A549 (cell line): ENCODE data around the gene FAM181A.

Source experiments
- CBX2 ChIP-seq: fragments of 200-600 bp; sonication (generic); IDR thresholded peaks from 2 replicates; pipeline ENCODE4 v1.6.1; 2016; ENCODE audit warnings: low read depth, mild to moderate bottlenecking, borderline replicate concordance
- CHD2 ChIP-seq: fragments of 150-350 bp; IDR thresholded peaks from 2 replicates; pipeline ENCODE4 v1.6.1; 2014; ENCODE audit warnings: low read length; ENCODE audit not compliant: partially characterized antibody
- CTCF ChIP-seq: fragments of >200 bp; sonication (Bioruptor Twin); formaldehyde crosslinking; IDR thresholded peaks from 3 replicates; pipeline ENCODE4 v1.5.1; 2016
- E2F6 ChIP-seq: IDR thresholded peaks from 2 replicates; pipeline ENCODE4 v1.6.1; 2012; ENCODE audit warnings: low read depth, borderline replicate concordance
- ELK1 ChIP-seq: fragments of 150-350 bp; IDR thresholded peaks from 2 replicates; pipeline ENCODE4 v1.6.1; 2014; ENCODE audit warnings: low read depth, mild to moderate bottlenecking, low read length
- FOSL2 ChIP-seq, 2 experiments: fragments of 450-650 bp in 1 of 2; fragments of >200 bp in 1 of 2; sonication (Bioruptor Twin) in 1 of 2; formaldehyde crosslinking; IDR thresholded peaks; 2 replicates each; pipeline versions ENCODE4 v1.5.0 to v1.6.1; 2016 to 2020; ENCODE audit warnings: mild to moderate bottlenecking in 1 of 2, moderate library complexity in 1 of 2
- HDAC2 ChIP-seq: fragments of 200-600 bp; sonication (generic); IDR thresholded peaks from 2 replicates; pipeline ENCODE4 v1.6.1; 2016
- PHF8 ChIP-seq: fragments of 200-600 bp; sonication (generic); IDR thresholded peaks from 2 replicates; pipeline ENCODE4 v1.6.1; 2016; ENCODE audit warnings: low read depth, mild to moderate bottlenecking, antibody characterized with exemption, moderate library complexity, borderline replicate concordance
- POLR2A ChIP-seq: IDR thresholded peaks from 2 replicates; pipeline ENCODE4 v1.6.1; 2012; ENCODE audit warnings: mild to moderate bottlenecking, low read length
- RAD21 ChIP-seq, 2 experiments: fragments of >200 bp in 1 of 2; sonication (Bioruptor Twin) in 1 of 2; formaldehyde crosslinking in 1 of 2; IDR thresholded peaks in 1 of 2; conservative IDR thresholded peaks in 1 of 2; 2 replicates in 1 of 2; 3 replicates in 1 of 2; pipeline ENCODE4 v1.6.1; 2012 to 2018; ENCODE audit warnings: inconsistent platforms in 1 of 2
- ZC3H11A ChIP-seq: fragments of 450-650 bp; IDR thresholded peaks from 2 replicates; pipeline ENCODE4 v1.6.1; 2014; ENCODE audit warnings: antibody characterized with exemption, mild to moderate bottlenecking
- ZNF302 ChIP-seq: fragments of 250-450 bp; sonication (Bioruptor Pico); IDR thresholded peaks from 2 replicates; pipeline ENCODE4 v1.9.0; 2021; ENCODE audit warnings: inconsistent platforms, mild to moderate bottlenecking, moderate library complexity

GRCh38 chr14:93945070-93945399 is 17.9 kb downstream of the FAM181A start:
- TF ChIP-seq ELK1 (no peak), CTCF (no peak), E2F6 (no peak), FOSL2 (IDR thresholded peaks at IDR 0.05) (no peak), FOSL2 (CRISPR knock-in tag; IDR thresholded peaks at IDR 0.05) (no peak), HDAC2 (no peak), CHD2 (no peak), PHF8 (no peak), CBX2 (no peak), POLR2A (no peak), ZC3H11A (no peak), ZNF302 (CRISPR knock-in tag) (no peak), RAD21 (conservative IDR thresholded peaks at IDR 0.05 in 1 of 2, IDR thresholded peaks at IDR 0.05 in 1 of 2) (no peak)
